Measurements from ENCODE around the gene EIF4G3. TPM values are rescaled to one million over a fixed set of nuclear protein-coding genes. Genes with fewer than 3 reads are reported as not detected.
"Not testable (repeated sequence)": the region's sequence is repeated elsewhere in the genome, so short reads cannot be mapped to it uniquely, and the experiment has no call there.

EIF4G3 gene
- total and polyA plus RNA-seq, 5 donors = 17.9 to 48.5 (median 42.7) TPM

DNA sequence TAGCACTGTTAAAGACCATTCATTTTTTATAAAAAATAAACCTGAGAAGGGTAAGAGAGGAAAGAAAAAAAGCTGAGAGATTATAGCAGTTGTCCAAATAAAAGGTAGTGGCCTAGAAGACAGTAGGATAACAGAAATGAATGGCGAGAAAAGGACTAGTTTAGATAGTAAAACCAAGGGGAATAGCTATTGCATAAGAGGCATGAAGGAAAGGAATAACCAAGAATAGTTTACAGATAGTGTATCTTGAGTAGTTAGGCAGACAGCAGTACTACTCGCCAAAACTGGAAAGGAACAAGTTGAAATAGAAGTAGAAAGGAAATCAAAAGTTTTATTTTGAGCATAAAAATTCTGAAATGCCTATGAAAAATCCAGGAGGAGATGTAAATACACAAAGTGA is 70.5 kb downstream of the EIF4G3 start:
- Histone ChIP-seq H3K4me1 (ENCODE audit: control insufficient read depth, insufficient read depth, low read length) (peaks cover 3% of the 10 kb centered on the region), H3K4me3 (ENCODE audit: low read length) (no peak overlapping the region), H3K27me3 (ENCODE audit: control insufficient read depth, insufficient read depth) (no peaks in the 10 kb centered on the region), H3K9me3 (ENCODE audit: control insufficient read depth, low read length) (no peaks in the 10 kb centered on the region), H3K27ac (ENCODE audit: low read length) (no peak overlapping the region)
- intact Hi-C loops (cut with DNase I) = no loop called here
- 53% methylated on average over 2 of the region's 2 CpGs for WGBS
- ATAC-seq (peak in 1 of 2 donors; percentile 61), DNase-seq (no peak)

DNA sequence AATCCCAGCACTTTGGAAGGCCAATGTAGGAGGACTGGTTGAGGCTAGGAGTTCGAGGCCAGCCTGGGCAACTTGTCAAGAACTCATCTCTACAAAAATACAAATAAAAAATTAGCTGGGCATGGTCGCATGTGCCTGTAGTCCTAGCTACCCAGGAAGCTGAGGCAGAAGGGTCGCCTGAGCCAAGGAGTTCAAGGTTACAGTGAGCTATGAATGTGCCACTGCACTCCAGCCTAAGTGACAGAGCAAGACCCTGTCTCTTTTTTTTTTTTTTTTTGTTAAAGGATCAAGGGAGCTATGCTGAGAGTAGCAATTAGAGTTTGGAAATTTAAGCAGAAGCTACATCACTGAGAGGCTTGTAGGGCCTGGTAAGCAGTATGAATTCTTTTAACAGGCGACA is 70.9 kb downstream of the EIF4G3 start:
- intact Hi-C loops (cut with DNase I) = no loop called here
- 93% methylated on average over 4 of the region's 4 CpGs for WGBS
- ATAC-seq = no peak
- no peaks in the 10 kb centered on the region for H3K27me3 ChIP-seq (ENCODE audit: control insufficient read depth, insufficient read depth)
- no peak overlapping the region for H3K4me3 ChIP-seq (ENCODE audit: low read length)
- DNase-seq = no peak
- peaks cover 4% of the 10 kb centered on the region for H3K4me1 ChIP-seq (ENCODE audit: control insufficient read depth, insufficient read depth, low read length)
- no peaks in the 10 kb centered on the region for H3K9me3 ChIP-seq (ENCODE audit: control insufficient read depth, low read length)
- H3K27ac ChIP-seq (ENCODE audit: low read length) = no peak overlapping the region

GRCh38 chr1:21104683-21105082 is 72.0 kb downstream of the EIF4G3 start:
- intact Hi-C loops (cut with DNase I) = no loop called here
- Histone ChIP-seq H3K27me3 (ENCODE audit: control insufficient read depth, insufficient read depth) (no peaks in the 10 kb centered on the region), H3K4me3 (ENCODE audit: low read length) (no peak overlapping the region), H3K4me1 (ENCODE audit: control insufficient read depth, insufficient read depth, low read length) (peaks cover 4% of the 10 kb centered on the region), H3K27ac (ENCODE audit: low read length) (no peak overlapping the region), H3K9me3 (ENCODE audit: control insufficient read depth, low read length) (no peaks in the 10 kb centered on the region)
- 95% methylated on average over 3 of the region's 3 CpGs for WGBS
- ATAC-seq = no peak
- no peak for DNase-seq

DNA sequence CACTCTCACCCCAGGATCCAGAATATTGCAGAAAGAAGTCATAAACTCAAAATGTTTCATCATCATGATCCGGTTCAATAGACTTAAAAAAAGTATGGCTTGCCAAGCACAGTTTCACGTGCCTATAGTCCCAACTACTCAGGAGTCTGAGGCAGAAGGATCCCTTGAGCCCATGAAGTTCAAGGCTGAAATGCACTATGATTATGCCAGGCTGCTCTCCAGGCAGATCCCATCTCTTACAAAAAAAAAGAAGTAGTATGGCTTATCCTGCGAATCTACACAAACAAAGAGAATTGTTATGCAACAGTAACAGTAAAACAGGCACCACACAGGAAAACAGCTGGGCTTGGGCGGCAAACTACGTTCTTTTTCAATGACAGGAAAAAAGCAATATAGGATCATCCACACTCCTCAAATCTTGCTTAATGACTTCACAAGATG is 76.2 kb downstream of the EIF4G3 start:
- no peak overlapping the region for H3K4me3 ChIP-seq (ENCODE audit: low read length)
- H3K9me3 ChIP-seq (ENCODE audit: control insufficient read depth, low read length) = no peaks in the 10 kb centered on the region
- no peak overlapping the region for H3K27ac ChIP-seq (ENCODE audit: low read length)
- ATAC-seq (peak in 1 of 2 donors; percentile 23), DNase-seq (no peak)
- no peaks in the 10 kb centered on the region for H3K27me3 ChIP-seq (ENCODE audit: control insufficient read depth, insufficient read depth)
- WGBS = 59% methylated on average over 5 of the region's 5 CpGs
- intact Hi-C loops (cut with DNase I) = no loop called here
- H3K4me1 ChIP-seq (ENCODE audit: control insufficient read depth, insufficient read depth, low read length) = peaks cover 2% of the 10 kb centered on the region

GRCh38 chr1:21099869-21100131 is 76.9 kb downstream of the EIF4G3 start:
- WGBS = 91% methylated on average over 2 of the region's 2 CpGs
- ATAC-seq = no peak
- Histone ChIP-seq H3K9me3 (ENCODE audit: control insufficient read depth, low read length) (no peaks in the 10 kb centered on the region), H3K4me1 (ENCODE audit: control insufficient read depth, insufficient read depth, low read length) (peaks cover 2% of the 10 kb centered on the region), H3K27me3 (ENCODE audit: control insufficient read depth, insufficient read depth) (no peaks in the 10 kb centered on the region), H3K27ac (ENCODE audit: low read length) (no peak overlapping the region), H3K4me3 (ENCODE audit: low read length) (no peak overlapping the region)
- intact Hi-C loops (cut with DNase I) = no loop called here
- DNase-seq = no peak

DNA sequence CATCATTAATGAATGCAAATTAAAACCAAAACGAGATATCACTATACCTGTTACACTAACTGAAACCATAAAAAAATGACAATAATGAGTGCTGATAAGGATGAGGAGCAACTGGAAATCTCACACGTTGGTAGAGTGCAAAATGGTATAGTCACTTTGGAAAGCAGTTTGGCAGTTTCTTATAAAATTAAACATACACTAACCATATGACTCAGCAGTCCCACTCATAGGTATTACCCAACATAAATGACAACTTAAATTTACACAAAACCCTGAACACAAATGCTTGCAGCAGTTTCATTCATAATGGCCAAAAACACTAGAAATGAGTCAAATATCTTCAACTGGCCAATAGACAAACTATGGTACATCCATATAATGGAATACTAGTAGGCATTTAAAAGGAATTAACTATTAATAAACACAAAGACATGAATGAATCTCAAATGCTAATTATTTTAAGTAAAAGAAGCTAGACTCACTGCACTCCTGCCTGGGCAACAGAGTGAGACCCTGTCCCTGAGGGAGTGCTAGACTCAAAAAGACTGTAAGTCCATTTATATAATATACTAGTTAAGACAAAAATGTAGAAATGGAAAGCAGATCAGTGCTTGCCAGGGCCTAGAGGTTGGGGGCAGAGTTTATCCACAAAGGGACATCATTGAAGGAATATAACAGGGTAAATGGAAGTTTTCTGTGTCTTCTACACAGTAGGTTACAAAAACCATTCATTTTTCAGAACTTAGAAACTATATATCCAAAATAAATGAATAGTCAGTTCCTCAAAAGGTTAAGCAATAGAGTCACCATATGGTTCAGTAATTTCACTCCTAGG is 77.4 kb downstream of the EIF4G3 start:
- no peaks in the 10 kb centered on the region for H3K27me3 ChIP-seq (ENCODE audit: control insufficient read depth, insufficient read depth)
- 85% methylated on average over 2 of the region's 2 CpGs for WGBS
- ATAC-seq = no peak
- H3K27ac ChIP-seq (ENCODE audit: low read length) = no peak overlapping the region
- no peaks in the 10 kb centered on the region for H3K9me3 ChIP-seq (ENCODE audit: control insufficient read depth, low read length)
- DNase-seq = no peak
- H3K4me3 ChIP-seq (ENCODE audit: low read length) = no peak overlapping the region
- intact Hi-C loops (cut with DNase I) = no loop called here
- H3K4me1 ChIP-seq (ENCODE audit: control insufficient read depth, insufficient read depth, low read length) = peaks cover 2% of the 10 kb centered on the region

DNA sequence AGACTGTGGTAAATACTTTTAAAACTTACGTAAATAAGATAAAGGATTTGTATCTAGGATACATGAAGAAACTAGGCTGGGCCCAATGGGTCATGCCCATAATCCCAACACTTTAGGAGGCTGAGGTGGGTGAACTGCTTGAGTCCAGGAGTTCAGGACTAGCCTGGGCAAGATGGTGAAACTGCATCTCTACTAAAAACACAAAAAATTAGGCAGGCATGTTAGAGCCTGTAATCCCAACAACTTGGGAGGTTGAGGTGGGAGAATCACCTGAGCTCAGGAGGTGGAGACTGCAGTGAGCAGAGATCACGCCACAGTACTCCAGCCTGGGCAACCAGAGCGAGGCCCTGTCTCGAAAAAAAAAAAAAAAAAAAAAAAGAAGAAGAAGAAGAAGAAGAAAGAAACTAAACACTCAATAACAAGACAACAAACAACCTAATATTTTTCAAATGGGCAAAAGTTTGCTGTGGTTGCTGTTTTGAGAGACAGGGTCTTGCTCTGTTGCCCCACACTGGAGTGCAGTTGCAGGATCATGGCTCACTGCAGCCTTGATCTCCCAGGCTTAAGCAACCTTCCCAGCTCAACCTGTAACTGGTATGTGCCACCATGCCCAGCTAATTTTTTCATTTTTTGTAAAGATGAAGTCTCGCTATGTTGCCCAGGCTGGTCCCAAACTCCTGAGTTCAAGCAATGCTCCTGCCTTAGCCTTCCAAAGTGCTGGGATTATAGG is 78.3 kb downstream of the EIF4G3 start:
- DNase-seq (no peak), ATAC-seq (no peak)
- 89% methylated on average over 5 of the region's 5 CpGs for WGBS
- Histone ChIP-seq H3K4me3 (ENCODE audit: low read length) (no peak overlapping the region), H3K4me1 (ENCODE audit: control insufficient read depth, insufficient read depth, low read length) (peaks cover 2% of the 10 kb centered on the region), H3K27ac (ENCODE audit: low read length) (no peak overlapping the region), H3K9me3 (ENCODE audit: control insufficient read depth, low read length) (no peaks in the 10 kb centered on the region), H3K27me3 (ENCODE audit: control insufficient read depth, insufficient read depth) (no peaks in the 10 kb centered on the region)
- intact Hi-C loops (cut with DNase I) = no loop called here

GRCh38 chr1:21097729-21098128 is 79.0 kb downstream of the EIF4G3 start:
- intact Hi-C loops (cut with DNase I) = no loop called here
- DNase-seq = no peak

GRCh38 chr1:21095976-21096375 is 80.7 kb downstream of the EIF4G3 start:
- Histone ChIP-seq H3K9me3 (ENCODE audit: control insufficient read depth, low read length) (no peaks in the 10 kb centered on the region), H3K27ac (ENCODE audit: low read length) (no peak overlapping the region), H3K27me3 (ENCODE audit: control insufficient read depth, insufficient read depth) (no peaks in the 10 kb centered on the region), H3K4me3 (ENCODE audit: low read length) (no peak overlapping the region), H3K4me1 (ENCODE audit: control insufficient read depth, insufficient read depth, low read length) (no peaks in the 10 kb centered on the region)
- ATAC-seq (no peak), DNase-seq (no peak)
- intact Hi-C loops (cut with DNase I) = no loop called here

More at GRCh38 chr1:21097729-21098128, 79.0 kb downstream of the EIF4G3 start:
- no peaks in the 10 kb centered on the region for H3K9me3 ChIP-seq (ENCODE audit: control insufficient read depth, low read length)
- ATAC-seq = no peak
- no peaks in the 10 kb centered on the region for H3K27me3 ChIP-seq (ENCODE audit: control insufficient read depth, insufficient read depth)
- H3K4me3 ChIP-seq (ENCODE audit: low read length) = no peak overlapping the region
- no peak overlapping the region for H3K27ac ChIP-seq (ENCODE audit: low read length)
- peaks cover 2% of the 10 kb centered on the region for H3K4me1 ChIP-seq (ENCODE audit: control insufficient read depth, insufficient read depth, low read length)
- 56% methylated on average over 1 of the region's 1 CpG for WGBS

DNA sequence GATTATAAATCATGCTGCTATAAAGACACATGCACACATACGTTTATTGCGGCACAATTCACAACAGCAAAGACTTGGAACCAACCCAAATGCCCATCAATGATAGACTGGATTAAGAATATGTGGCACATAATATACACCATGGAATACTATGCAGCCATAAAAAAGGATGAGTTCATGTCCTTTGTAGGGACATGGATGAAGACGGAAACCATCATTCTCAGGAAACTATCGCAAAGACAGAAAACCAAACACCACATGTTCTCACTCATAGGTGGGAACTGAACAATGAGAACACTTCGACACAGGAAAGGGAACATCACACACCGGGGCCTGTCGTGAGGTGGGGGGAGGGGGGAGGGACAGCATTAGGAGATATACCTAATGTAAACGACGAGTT is 82.4 kb downstream of the EIF4G3 start:
- H3K9me3 ChIP-seq (ENCODE audit: control insufficient read depth, low read length); H3K27me3 ChIP-seq (ENCODE audit: control insufficient read depth, insufficient read depth); H3K4me1 ChIP-seq (ENCODE audit: control insufficient read depth, insufficient read depth, low read length); intact Hi-C loops (cut with DNase I); H3K4me3 ChIP-seq (ENCODE audit: low read length); H3K27ac ChIP-seq (ENCODE audit: low read length); DNase-seq; ATAC-seq: not testable (repeated sequence)
- WGBS = 95% methylated on average over 9 of the region's 9 CpGs

GRCh38 chr1:21093271-21093958 is 83.3 kb downstream of the EIF4G3 start:
- 95% methylated on average over 2 of the region's 2 CpGs for WGBS

More at GRCh38 chr1:21093271-21093958, 83.3 kb downstream of the EIF4G3 start:
- DNase-seq; ATAC-seq; H3K27me3 ChIP-seq (ENCODE audit: control insufficient read depth, insufficient read depth); intact Hi-C loops (cut with DNase I); H3K9me3 ChIP-seq (ENCODE audit: control insufficient read depth, low read length); H3K4me1 ChIP-seq (ENCODE audit: control insufficient read depth, insufficient read depth, low read length); H3K4me3 ChIP-seq (ENCODE audit: low read length); H3K27ac ChIP-seq (ENCODE audit: low read length): not testable (repeated sequence)

Measured in right cardiac atrium (tissue), 5 donors.